Activated CD4-positive, CD25-positive, alpha-beta regulatory T cell treated with anti-CD3 and anti-CD28 coated beads, Interleukin-2, amount 50 U/mL, for 16 hours (primary cell): ENCODE data around the gene HJURP.

Experiments used
- DNase-seq: peaks from one replicate; pipeline ENCODE4 v3.0.0-alpha.2; 2020; ENCODE audit warnings: low read depth, low spot score

Gene HJURP

DNA sequence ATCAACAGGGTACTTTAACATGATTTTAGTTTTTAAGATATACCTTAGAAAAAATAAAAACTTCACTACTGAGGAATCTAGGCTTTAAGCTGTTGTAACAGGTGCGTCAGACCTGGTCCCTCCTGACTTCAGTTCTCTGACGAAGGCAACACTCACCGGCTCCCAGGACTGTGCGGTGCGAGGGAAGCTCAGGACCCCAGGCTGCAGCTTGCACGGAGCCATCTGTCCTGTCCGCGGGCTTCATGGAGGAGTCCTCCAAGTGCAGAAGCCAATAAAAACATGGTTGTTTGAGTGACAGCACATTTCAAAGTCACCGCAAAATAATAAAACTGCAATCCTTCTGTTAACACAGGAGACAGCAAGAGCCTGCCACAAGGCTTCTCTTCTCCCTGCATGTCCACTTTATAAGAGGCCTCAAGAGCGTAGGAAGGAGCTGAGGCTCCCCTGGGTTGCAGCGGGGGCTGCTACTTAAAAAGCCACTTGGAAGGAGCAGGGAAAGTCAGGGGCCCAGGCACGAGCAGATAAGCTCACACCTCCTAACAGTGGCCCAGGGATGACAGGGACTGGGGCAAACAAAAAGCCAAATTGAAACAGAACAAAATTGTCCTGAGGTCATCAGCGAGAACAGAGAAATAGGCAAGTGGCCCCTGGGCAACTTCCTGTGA is 4.6 kb downstream of the HJURP start:
- DNase-seq = no peak

DNA sequence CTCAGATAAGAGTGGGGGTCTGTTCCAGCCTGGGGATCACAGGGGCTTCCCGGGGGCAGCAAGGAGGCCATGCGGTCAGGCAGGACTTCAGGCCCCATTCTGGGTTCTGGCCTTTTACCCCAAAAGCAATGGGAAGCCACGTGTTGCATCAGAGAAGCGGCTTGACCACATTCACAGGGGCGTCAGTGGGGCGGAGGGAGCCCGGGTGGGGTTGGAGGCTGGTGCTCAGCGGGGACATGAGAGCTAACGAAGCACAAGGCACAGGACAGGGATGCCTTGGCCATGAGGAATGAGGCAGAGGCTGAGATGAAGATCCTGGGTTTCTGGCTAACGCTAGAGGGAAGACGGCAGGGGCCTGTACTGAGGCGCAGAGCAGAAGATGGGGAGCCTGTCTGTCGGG is 6.1 kb downstream of the HJURP start:
- DNase-seq = no peak

- no peak for DNase-seq
These were observed 7.0 kb downstream of the HJURP start for GRCh38 chr2:233847248-233847898.

DNA sequence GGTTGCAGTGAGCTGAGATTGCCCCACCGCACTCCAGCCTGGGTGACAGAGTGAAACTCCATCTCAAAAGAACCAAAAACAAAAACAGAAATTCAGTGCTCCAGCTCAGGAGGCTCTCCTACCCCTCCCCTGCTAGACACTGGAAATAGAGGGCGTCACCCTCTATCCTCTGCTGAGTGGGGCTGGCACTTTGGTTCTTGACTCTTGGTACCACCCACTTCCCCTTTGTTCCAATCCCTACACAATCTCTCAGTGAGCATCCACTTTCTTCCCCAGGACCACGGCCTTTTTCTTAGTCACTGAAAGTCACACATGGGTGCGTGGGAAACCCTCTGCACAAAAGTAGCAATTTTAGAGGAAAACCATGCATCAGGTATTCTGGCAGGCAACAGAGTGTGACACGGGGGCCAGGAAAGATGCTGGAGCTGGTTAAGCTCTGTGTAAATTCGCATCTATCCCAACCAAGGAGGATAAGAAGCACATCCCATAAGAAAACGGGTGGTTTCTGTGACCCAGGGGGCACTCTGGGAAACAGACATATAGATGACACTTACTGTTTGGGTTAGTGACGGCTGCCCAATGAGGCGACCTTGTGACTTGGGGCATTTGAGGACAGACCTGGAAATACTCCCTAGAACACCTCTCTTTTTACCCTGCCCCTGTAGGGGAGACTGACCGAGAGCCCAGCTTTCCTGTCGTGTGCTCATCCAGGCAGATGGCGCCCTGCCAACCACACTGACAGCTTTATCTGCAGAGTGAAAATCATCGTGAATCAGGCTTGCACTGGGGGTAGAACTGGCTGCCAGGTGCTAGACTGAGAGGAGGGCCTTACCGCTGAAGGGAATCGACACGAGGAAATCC is 7.7 kb downstream of the HJURP start:
- DNase-seq = no peak

GRCh38 chr2:233845301-233846060 is 8.9 kb downstream of the HJURP start:
- DNase-seq = no peak

- DNase-seq = no peak
These were observed 9.5 kb downstream of the HJURP start for GRCh38 chr2:233844836-233845235.

GRCh38 chr2:233844064-233844807 is 10.1 kb downstream of the HJURP start:
- no peak for DNase-seq

DNA sequence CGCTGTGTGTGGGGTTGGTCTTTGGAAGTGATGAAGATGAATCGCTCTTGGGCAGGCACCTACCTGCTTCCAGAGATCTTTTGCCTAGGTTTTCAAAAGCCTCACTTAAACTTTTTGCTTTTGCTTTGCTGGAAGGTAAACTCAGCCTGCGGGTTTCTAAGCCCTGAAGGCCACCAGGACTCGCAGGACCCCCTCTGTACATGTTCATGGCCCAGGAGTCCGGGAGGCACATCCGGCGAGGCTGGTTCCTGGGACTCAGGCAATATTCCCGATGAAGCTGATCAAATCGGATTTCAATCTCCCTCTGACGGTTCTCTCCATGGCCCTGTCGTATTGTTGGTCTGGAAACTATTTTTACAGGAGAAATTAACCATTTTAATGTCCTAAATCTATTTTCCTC is 13.2 kb downstream of the HJURP start:
- no peak for DNase-seq

DNA sequence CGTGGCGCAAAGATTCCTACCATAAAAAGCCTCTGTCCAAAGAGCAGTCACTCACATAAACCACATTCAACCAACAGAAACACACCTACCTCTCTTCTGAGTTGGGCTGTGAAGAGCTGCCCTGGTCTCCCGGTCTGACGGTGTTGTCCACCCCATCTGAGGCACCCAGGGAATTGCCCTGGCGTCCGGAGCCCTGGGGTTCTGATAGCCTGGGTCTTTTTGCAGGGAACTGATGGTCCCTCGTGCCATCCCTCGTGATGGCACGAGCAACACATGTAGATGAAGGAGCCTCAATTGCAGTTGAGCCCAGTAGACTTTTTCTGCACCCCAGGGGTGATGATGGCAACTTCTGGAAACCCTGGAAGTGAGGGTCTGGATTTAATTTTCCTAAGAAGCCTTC is 13.8 kb downstream of the HJURP start:
- DNase-seq = no peak

GRCh38 chr2:233839447-233839820 is 14.9 kb downstream of the HJURP start:
- no peak for DNase-seq

GRCh38 chr2:233838726-233839446 is 15.4 kb downstream of the HJURP start:
- DNase-seq = no peak

GRCh38 chr2:233838251-233838650 is 16.1 kb downstream of the HJURP start:
- DNase-seq = no peak

- no peak for DNase-seq
These were observed 16.6 kb downstream of the HJURP start for GRCh38 chr2:233837694-233838229.

DNA sequence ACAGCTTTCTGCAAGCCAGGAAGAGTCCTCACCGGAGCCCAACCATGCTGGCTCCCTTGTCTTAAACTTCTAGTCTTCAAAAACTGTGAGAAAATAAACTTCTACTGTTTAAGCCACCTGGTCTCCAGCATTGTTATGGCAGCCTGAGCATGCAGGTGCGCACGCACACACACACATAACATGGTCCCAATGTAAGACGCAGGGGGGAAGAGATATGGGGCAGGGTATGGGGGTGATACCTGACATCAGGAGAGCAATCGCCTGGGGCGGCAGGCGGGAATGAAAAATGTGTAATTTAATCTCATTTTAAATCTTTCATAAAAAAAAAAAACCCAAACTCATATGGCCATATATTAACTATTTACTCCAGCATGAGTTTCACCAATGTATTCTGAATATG is 18.0 kb downstream of the HJURP start:
- no peak for DNase-seq

GRCh38 chr2:233835230-233836186 is 18.8 kb downstream of the HJURP start:
- no peak for DNase-seq

DNA sequence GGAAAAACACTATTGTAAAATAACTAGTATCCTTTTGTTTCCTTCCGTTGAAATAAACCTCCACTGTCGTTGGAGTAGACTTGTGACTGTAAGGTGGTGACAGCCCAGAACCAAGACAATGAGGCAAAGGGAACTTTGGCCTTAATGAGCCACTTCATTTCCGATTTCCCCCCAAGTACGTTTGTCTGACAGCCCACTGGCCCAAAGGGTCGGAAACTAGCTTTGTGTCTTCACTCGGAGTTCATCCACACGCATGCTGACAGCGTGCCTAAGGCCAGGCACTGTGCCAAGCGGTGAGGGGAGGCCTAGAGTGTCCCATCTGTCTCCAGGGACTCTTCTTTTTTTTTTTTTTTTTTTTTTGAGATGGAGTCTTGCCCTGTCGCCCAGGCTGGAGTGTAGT is 21.0 kb downstream of the HJURP start:
- no peak for DNase-seq

- no peak for DNase-seq
These were observed 21.4 kb downstream of the HJURP start for GRCh38 chr2:233832869-233833311.

DNA sequence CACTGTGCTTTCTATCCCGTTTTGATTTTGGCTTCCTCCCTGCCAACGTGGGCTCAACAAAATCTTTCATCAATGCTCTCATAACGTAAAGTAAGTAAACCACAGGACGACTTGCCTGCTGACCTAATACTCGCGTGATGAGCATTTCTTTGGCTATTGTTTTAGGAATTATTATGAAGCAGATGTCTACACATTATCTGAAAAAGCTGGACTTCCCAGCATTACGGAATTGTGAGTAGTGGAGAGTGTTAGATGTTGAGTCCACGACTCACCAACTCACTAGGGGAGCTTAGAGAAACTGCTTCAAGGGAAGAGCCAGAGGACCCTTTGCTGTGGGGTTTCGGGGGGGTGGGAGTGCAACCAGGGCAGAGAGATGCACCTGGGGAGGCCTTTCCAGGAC is 21.9 kb downstream of the HJURP start:
- no peak for DNase-seq

- DNase-seq = no peak
These were observed 22.5 kb downstream of the HJURP start for GRCh38 chr2:233831861-233832260.
